CD4-positive, CD25-positive, alpha-beta regulatory T cell (primary cell): ENCODE results near the gene KCP. TPM values are rescaled to one million over a fixed set of nuclear protein-coding genes. Genes with fewer than 3 reads are reported as not detected.

Experiments used
- ATAC-seq, 2 donors: fragments of 150-1000 bp; cut with Tn5 transposase; one replicate each; pipeline ENCODE4 v1.10.0; 2021; ENCODE audit warnings: low read depth in 2 of 2, moderate number of reproducible peaks in 2 of 2, moderate library complexity in 1 of 2
- DNase-seq, 3 donors: peaks; one replicate each; pipeline versions ENCODE4 v3.0.0 to v3.0.0-alpha.2; 2012 to 2022; ENCODE audit warnings: mixed read lengths in 1 of 3
- H3K27ac ChIP-seq: one replicate; pipeline ENCODE4 v1.7.0; 2013; ENCODE audit warnings: mild to moderate bottlenecking, low read length; ENCODE audit not compliant: insufficient read depth, poor library complexity, severe bottlenecking
- H3K27me3 ChIP-seq: one replicate; pipeline ENCODE4 v1.7.0; 2013; ENCODE audit warnings: low read length; ENCODE audit not compliant: control insufficient read depth, insufficient read depth
- H3K36me3 ChIP-seq: one replicate; pipeline ENCODE4 v1.7.0; 2013; ENCODE audit warnings: mild to moderate bottlenecking, low read length, moderate library complexity; ENCODE audit not compliant: control insufficient read depth, insufficient read depth
- H3K4me1 ChIP-seq: 2 replicates; pipeline ENCODE4 v1.7.0; 2013; ENCODE audit warnings: mild to moderate bottlenecking, low read length; ENCODE audit not compliant: insufficient read depth, control insufficient read depth, poor library complexity, severe bottlenecking
- H3K4me3 ChIP-seq: one replicate; pipeline ENCODE4 v1.7.0; 2013; ENCODE audit warnings: low read depth, mild to moderate bottlenecking, low read length, moderate library complexity
- H3K9me3 ChIP-seq, 2 experiments: 1 replicate in 1 of 2; 2 replicates in 1 of 2; pipeline ENCODE4 v1.7.0; 2013; ENCODE audit warnings: low read length in 2 of 2, mild to moderate bottlenecking in 1 of 2, moderate library complexity in 1 of 2; ENCODE audit not compliant: control insufficient read depth in 2 of 2
- H3K27ac Mint-ChIP-seq, 3 donors: one replicate each; pipeline ENCODE4 v1.8.0; 2020 to 2022; ENCODE audit warnings: mild to moderate bottlenecking in 3 of 3, mixed read lengths in 3 of 3, moderate library complexity in 2 of 3
- H3K27me3 Mint-ChIP-seq: one replicate; pipeline ENCODE4 v1.8.0; 2022; ENCODE audit warnings: mild to moderate bottlenecking, mixed read lengths
- H3K36me3 Mint-ChIP-seq: one replicate; pipeline ENCODE4 v1.8.0; 2020; ENCODE audit warnings: mixed read lengths
- H3K4me1 Mint-ChIP-seq, 4 donors: one replicate each; pipeline ENCODE4 v1.8.0; 2020 to 2022; ENCODE audit warnings: mixed read lengths in 4 of 4, mild to moderate bottlenecking in 1 of 4
- H3K4me3 Mint-ChIP-seq, 4 donors: one replicate each; pipeline ENCODE4 v1.8.0; 2020 to 2022; ENCODE audit warnings: mild to moderate bottlenecking in 4 of 4, mixed read lengths in 4 of 4, moderate library complexity in 3 of 4
- H3K9me3 Mint-ChIP-seq, 7 donors: one replicate each; pipeline ENCODE4 v1.8.0; 2020 to 2022; ENCODE audit warnings: mixed read lengths in 7 of 7, mild to moderate bottlenecking in 3 of 7, moderate library complexity in 2 of 7
- polyA plus RNA-seq, 4 donors: library from polyadenylated mRNA; unstranded; fragments of 300-500 nt; fragmentation: Illumina TruSeq; gene quantifications; one replicate each; pipeline ENCODE4 v1.2.3, GENCODE V29; 2021
- total RNA-seq: library from RNA; stranded (reverse); gene quantifications from one replicate; pipeline ENCODE4 v1.2.3, GENCODE V29; 2022

The KCP gene
- total and polyA plus RNA-seq, 5 donors from 2014 or later = 0.08 to 0.22 (median 0.08) TPM; not detected in 2

DNA sequence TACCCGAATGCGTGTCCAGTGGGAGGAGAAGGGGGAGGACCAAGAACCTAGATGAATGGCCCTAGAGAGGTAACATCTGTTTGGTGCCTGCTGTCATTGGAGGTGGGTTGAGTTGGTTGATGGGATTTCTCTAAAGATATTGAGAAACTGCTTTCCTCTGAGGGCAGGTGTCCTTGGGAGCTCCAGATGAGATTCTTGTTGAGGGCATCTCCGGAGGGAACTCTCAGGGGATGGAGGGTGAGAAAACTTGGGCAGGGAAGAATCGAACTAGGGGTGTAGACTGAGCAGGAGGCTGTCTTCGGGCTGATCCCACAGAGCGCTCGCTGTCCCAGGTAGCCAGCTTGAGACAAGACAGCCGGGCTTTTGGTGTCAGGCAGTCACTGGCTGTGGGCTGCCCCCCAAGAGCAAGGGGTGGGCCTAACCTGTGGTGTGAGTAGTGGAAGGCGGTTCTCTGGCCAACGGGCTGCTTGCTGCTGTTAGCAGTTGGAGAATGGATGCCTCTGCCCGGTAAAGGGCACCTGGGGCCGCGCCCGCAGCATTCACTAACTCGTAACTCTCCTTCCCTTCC is 30.9 kb upstream of the KCP start:
- peaks cover 10 to 41% (median 23%) of the 10 kb centered on the region in 4 donors for H3K4me1 Mint-ChIP-seq
- no peak for ATAC-seq
- H3K36me3 Mint-ChIP-seq = no peaks in the 10 kb centered on the region
- peak overlapping the region; percentile 64 to 98 (median 95) for H3K4me3 Mint-ChIP-seq
- no peaks in the 10 kb centered on the region for H3K9me3 Mint-ChIP-seq
- Histone ChIP-seq H3K27ac (peak overlapping the region; percentile 74), H3K4me1 (peaks cover 36% of the 10 kb centered on the region), H3K36me3 (peaks cover 6% of the 10 kb centered on the region), H3K27me3 (no peaks in the 10 kb centered on the region), H3K9me3 (no peaks in the 10 kb centered on the region), H3K4me3 (peak overlapping the region; percentile 59)
- DNase-seq = no peak
- peaks cover 4% of the 10 kb centered on the region for H3K27me3 Mint-ChIP-seq
- H3K27ac Mint-ChIP-seq = peak overlapping the region; percentile 85 to 94 (median 90)

GRCh38 chr7:128940494-128941322 is 30.2 kb upstream of the KCP start:
- H3K4me3 Mint-ChIP-seq = peak overlapping the region; percentile 64 to 98 (median 95)
- peaks cover 4% of the 10 kb centered on the region for H3K36me3 ChIP-seq
- no peaks in the 10 kb centered on the region for H3K9me3 ChIP-seq
- ATAC-seq (peak; percentile 44 to 49), DNase-seq (peak in 2 of 3 donors; percentile 8 to 45)
- H3K36me3 Mint-ChIP-seq = no peaks in the 10 kb centered on the region
- peaks cover 10 to 41% (median 23%) of the 10 kb centered on the region in 4 donors for H3K4me1 Mint-ChIP-seq
- H3K9me3 Mint-ChIP-seq = no peaks in the 10 kb centered on the region
- peak overlapping the region; percentile 90 to 96 (median 94) for H3K27ac Mint-ChIP-seq
- peak overlapping the region; percentile 74 for H3K27ac ChIP-seq
- peaks cover 36% of the 10 kb centered on the region for H3K4me1 ChIP-seq
- H3K27me3 Mint-ChIP-seq = peaks cover 4% of the 10 kb centered on the region
- no peaks in the 10 kb centered on the region for H3K27me3 ChIP-seq
- H3K4me3 ChIP-seq = peak overlapping the region; percentile 59

DNA sequence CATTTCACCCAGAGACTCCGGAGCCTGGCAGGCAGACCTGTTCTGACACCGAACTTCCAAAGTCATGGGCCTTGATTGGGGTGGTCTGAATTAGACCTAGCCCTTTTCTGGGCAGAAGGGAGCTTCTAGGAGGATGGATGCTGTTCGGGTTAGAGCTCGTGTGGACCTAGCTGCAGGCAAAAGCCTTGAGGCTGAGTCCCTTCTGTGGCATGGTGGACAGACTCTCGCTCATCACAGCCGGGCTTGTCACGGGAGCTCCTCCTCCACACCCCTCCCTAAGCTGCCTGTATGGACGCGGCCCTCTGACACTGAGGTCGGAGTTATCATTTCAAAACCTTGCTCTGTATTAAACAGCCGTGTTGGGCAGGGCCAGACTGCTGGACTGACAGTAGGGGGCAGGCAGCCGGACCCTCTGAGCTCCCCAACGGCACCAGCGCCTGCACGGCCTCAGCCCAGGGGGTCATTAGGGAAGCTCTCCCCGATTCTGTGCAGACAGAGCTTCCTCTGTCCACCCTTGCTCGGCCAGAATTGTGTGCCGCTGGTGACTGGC is 29.4 kb upstream of the KCP start:
- peak overlapping the region; percentile 74 for H3K27ac ChIP-seq
- Mint-ChIP-seq H3K27me3 (peaks cover 4% of the 10 kb centered on the region), H3K27ac (peak overlapping the region; percentile 52 to 90 (median 71)), H3K4me3 (peak overlapping the region; percentile 64 to 98 (median 95)), H3K9me3 (peaks cover 0 to 1% (median 0%) of the 10 kb centered on the region in 7 donors), H3K4me1 (peaks cover 10 to 41% (median 23%) of the 10 kb centered on the region in 4 donors), H3K36me3 (no peaks in the 10 kb centered on the region)
- no peaks in the 10 kb centered on the region for H3K27me3 ChIP-seq
- no peaks in the 10 kb centered on the region for H3K9me3 ChIP-seq
- H3K4me3 ChIP-seq = peak overlapping the region; percentile 64
- peaks cover 3% of the 10 kb centered on the region for H3K36me3 ChIP-seq
- ATAC-seq (peak in 1 of 2 donors; percentile 10), DNase-seq (no peak)
- H3K4me1 ChIP-seq = peaks cover 36% of the 10 kb centered on the region

DNA sequence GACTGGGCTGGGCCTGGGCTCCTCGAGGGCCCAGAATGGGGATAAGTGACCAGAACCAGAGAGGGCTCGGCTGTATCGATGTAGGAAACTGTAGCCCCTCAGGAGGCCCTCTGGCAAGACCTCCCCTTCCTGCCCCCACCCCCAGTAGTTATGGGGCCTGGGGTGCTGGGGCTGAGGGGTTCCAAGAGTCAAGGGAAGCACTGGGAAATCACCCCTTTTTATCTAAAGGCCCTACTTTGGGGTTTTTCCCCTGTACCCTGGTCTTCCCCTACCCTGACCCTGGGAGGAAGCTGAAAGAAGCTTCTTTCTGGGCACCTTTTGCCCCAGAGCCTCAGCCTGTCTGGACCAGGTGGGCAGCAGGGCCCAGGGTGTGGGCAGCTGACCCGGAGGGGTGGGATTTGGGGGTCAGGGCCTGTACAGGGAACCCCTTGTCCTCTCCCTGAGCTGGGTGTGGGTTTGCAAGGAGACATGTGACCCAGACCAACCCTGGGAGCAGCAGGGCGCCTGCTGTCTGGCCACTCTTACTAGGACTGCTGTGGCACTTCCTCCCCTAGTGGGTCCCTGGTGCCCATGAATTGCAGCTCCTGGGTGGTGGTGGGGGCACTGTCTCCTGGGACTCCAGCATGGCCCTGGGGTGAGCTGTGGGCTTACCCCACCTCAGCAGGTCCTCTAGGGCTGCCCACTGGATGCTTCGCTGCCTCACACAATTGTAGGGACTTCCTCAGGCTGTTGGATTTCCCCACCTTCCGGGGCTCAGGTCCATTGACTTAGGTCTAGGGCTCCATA is 28.8 kb upstream of the KCP start:
- Mint-ChIP-seq H3K4me3 (peak overlapping the region; percentile 64 to 98 (median 95)), H3K36me3 (no peaks in the 10 kb centered on the region), H3K4me1 (peaks cover 6 to 41% (median 22%) of the 10 kb centered on the region in 4 donors), H3K9me3 (peaks cover 0 to 1% (median 0%) of the 10 kb centered on the region in 7 donors), H3K27me3 (peaks cover 4% of the 10 kb centered on the region), H3K27ac (peak overlapping the region; percentile 52 to 90 (median 71))
- peaks cover 36% of the 10 kb centered on the region for H3K4me1 ChIP-seq
- H3K27ac ChIP-seq = peak overlapping the region; percentile 74
- peak in 1 of 2 donors; percentile 21 for ATAC-seq
- DNase-seq = no peak
- H3K27me3 ChIP-seq = no peaks in the 10 kb centered on the region
- H3K36me3 ChIP-seq = no peaks in the 10 kb centered on the region
- H3K4me3 ChIP-seq = peak overlapping the region; percentile 64
- no peaks in the 10 kb centered on the region for H3K9me3 ChIP-seq

- H3K36me3 Mint-ChIP-seq = no peaks in the 10 kb centered on the region
- peak overlapping the region; percentile 83 to 95 (median 94) for H3K27ac Mint-ChIP-seq
- Histone ChIP-seq H3K4me3 (peak overlapping the region; percentile 67), H3K36me3 (no peaks in the 10 kb centered on the region), H3K27ac (peak overlapping the region; percentile 74), H3K9me3 (no peaks in the 10 kb centered on the region), H3K4me1 (peaks cover 38% of the 10 kb centered on the region), H3K27me3 (no peaks in the 10 kb centered on the region)
- H3K4me3 Mint-ChIP-seq = peak overlapping the region; percentile 93 to 99 (median 98)
- ATAC-seq (no peak), DNase-seq (peak in 1 of 3 donors; percentile 5)
- H3K9me3 Mint-ChIP-seq = peaks cover 0 to 1% (median 0%) of the 10 kb centered on the region in 7 donors
- peaks cover 4% of the 10 kb centered on the region for H3K27me3 Mint-ChIP-seq
- H3K4me1 Mint-ChIP-seq = peaks cover 6 to 44% (median 23%) of the 10 kb centered on the region in 4 donors
Observed at GRCh38 chr7:128938544-128939074, 28.1 kb upstream of the KCP start.

GRCh38 chr7:128937647-128938543 is 27.4 kb upstream of the KCP start, which contains the start of gene IRF5:
Gene IRF5 (plus strand): TSS chr7:128937927. CDS start chr7:128942082, 4,155 bp downstream.
- Histone ChIP-seq H3K36me3 (no peaks in the 10 kb centered on the region), H3K4me3 (peak within 1 kb of the TSS; percentile 67), H3K27ac (peak within 1 kb of the TSS; percentile 74), H3K27me3 (no peaks in the 10 kb centered on the region), H3K9me3 (no peaks in the 10 kb centered on the region), H3K4me1 (peaks cover 45% of the 10 kb centered on the region)
- H3K36me3 Mint-ChIP-seq = no peaks in the 10 kb centered on the region
- peak; percentile 3 to 11 for ATAC-seq
- H3K4me1 Mint-ChIP-seq = peaks cover 12 to 51% (median 28%) of the 10 kb centered on the region in 4 donors
- H3K27ac Mint-ChIP-seq = peak within 1 kb of the TSS; percentile 83 to 95 (median 94)
- H3K27me3 Mint-ChIP-seq = peaks cover 4% of the 10 kb centered on the region
- peak within 1 kb of the TSS; percentile 93 to 99 (median 98) for H3K4me3 Mint-ChIP-seq
- peak in 2 of 3 donors; percentile 15 to 34 for DNase-seq
- peaks cover 0 to 1% (median 0%) of the 10 kb centered on the region in 7 donors for H3K9me3 Mint-ChIP-seq
